Fibroblast of skin of right quadriceps (primary cell): Measurements from ENCODE around the gene TMEM123.
A peak's percentile ranks its signal among the peaks of the same experiment; 100 is the strongest.

Source experiments
- DNase-seq: peaks from one replicate; pipeline ENCODE4 v3.0.0-alpha.2; 2013

The TMEM123 gene

DNA sequence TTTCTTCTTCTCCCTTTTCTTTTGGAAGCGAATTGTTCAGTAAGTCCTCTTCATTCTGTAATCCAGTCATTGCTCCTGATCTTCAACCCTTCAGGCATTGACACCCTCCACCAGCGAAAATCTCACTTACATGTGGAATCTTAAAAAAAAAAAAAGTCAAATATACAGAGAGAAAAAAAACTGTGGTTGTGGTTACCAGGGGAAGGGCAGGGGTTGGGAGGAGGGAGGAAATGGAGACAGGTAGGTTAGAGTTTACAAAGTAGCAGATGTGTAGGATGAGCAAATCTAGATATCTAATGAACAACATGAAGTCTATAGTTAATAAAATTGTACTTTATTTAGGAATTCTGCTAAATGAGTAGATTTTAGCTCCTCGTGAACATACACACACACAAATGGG is 17.7 kb upstream of the TMEM123 start:
- DNase-seq: no peak

DNA sequence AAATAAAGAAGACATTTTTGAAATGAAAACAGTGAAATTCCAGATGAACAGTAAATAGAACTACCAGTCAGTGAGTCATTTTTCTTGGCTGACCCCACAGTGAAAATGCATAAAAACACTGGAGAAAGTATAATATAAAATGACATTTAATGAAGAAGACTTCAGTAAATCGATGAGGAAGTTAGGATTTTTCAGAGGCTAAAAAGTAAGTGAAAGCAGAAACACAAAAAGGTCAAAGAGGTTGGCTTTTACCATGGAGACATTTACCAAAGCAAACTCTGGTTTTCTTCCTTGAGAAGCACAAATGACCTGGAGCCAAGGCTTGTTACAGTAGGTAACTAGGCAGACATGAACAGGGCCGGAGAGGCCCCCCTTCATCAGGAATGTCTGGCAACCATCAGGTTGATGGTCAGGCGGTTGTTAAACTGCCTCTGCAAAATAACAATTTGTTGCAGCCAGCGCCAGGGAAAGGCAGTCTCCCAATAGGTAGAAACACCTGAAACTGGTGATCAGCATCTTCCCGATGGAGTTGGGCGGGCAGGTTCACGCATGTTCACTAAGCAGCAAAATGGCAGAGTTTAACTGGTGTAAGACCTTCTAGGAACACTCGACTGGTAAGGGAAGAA is 16.7 kb upstream of the TMEM123 start:
- peak; percentile 38 for DNase-seq

DNA sequence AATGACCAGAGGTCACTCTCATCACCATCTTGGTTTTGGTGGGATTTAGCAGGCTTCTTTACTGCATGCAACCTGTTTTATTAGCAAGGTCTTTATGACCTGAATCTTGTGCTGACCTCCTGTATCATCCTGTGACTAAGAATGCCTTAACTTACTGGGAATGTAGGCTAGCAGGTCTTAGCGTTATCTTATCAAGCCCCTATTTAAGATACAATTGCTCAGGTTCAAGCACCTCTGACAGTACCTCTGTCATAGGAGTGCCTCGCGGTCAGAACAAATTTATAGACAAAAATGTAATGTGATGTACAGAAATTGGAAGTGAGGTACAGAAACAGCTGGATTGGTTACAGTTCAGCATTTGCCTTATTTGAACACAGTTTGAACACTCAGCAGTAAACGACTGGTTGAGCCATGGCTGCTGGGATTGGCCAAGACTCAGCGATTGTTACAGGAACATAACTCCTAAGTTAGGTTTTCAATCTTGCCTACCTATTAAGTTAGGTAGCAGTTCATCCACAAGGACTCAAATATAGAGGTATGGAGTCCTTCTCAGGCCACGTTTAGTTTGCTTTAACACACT is 16.1 kb upstream of the TMEM123 start:
- DNase-seq: no peak

DNA sequence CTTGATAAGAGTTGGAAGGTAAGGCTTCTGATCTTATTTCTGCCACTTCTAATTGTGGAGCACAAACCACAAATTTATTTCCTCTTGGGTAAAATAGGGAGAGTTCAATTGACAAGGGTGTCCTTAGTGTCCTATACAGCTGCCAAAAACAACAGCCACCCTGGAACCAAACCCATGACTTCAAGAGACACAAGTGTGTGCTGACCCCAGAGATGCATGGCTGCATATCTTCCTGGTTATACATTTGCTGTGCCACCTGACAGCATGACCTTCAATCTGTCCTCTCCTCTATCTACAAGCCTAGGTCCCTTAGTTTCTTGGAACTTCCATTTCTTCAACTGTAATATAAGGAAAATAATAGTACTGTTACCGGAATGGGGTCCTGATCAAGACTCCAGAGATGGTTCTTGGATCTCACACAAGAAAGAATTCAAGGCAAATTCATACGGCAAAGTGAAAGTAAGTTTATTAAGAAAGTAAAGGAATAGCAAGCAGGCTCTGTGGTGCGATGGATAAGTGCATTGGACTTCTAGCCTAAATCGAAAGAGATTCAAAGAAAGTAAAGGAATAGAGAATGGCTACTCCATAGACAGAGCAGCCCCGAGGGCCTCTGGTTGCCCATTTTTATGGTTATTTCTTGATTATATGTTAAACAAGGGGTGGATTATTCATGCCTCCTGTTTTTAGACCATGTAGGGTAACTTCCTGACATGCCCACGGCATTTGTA is 15.5 kb upstream of the TMEM123 start:
- no peak for DNase-seq

DNA sequence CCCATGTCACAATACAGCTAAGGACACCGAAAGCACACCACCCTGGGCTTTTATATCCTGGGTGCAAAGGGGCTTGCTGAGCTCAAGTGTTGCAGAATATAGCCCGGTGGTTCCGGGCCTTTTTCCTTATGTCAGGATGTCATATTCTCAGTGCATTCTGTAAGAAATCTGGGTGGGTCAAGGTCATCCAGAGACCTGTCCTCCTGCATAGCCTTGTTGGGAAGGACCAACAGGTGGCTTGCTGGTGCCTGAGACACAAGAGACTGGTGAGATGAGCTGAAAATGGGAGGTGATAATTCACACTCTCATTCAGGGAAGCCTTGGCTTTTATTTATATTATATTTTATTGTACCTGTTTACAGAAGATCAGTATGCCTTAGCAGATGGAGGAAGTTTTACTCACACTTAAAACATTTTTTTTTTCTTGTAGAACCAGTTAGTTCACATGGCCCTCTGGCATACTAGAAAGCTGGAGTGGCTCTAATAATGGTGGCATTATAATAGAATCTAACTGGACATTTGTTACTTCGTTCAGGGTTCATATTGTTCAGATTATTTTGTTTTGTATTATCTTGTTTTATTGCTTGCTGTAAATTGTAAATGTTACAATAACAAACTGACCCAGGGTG is 14.6 kb upstream of the TMEM123 start:
- DNase-seq: no peak

DNA sequence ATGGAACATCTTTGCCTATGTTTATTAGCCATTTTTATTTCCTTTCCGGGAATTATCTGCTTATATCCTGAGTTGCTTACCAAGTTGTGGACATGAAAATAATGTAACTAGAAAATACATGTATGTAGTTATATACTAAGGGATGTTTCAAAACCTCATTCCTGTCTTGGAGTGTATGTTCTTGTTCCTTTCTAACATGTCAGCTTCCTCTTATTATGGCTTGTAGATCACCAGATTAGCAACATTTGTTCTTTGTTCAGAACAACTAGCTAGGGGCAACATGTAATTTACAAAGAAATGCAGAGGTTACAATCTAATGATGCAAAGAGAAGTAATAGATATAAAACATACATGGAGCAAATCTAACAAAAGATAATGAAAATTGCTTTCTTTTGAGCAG is 13.1 kb upstream of the TMEM123 start:
- no peak for DNase-seq

DNA sequence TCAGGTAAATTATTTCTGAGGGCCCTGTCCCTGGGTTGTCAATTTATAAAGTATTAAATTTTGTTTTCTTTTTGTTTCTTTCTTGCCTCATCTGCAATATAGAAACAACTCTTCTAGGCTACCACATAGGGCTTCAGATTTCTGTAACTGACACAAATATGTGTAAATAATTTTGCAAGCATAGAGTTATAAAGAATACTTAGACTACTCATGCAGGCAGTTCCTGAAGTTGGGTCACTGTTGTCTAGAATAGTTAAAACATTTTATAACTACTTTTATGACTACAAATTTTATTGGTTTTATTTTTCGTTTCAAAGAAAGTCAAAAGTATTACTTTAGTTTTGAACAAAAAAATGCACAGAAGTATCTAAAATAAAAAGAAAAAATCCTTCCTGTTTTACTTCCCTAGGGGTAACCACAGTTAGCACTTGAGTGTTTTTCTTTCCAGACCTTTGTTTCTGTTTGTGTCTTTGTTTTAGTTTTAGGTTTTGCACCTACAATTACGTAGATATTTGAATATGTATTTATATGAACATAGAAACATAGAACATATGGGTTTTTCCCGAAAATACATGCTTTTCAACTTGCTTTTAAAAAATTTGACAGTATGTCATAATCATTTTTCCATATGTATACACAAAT is 12.4 kb upstream of the TMEM123 start:
- DNase-seq: no peak

DNA sequence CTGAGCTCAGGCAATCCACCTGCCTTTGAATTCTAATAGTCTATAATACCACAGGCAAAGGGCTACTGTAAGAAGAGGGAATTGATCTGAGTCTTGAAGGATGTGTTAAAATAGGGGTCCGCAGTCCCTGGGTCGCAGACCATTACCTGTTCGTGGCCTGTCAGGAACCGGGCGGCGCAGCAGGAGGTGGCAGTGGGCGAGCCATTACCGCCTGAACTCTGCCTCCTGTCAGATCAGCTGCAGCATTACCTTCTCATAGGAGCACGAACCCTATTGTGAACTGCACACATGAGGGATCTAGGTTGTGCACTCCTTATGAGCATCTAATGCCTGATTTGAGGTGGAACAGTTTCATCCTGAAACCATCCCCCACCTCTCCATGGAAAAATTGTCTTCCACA is 11.5 kb upstream of the TMEM123 start:
- DNase-seq: no peak

DNA sequence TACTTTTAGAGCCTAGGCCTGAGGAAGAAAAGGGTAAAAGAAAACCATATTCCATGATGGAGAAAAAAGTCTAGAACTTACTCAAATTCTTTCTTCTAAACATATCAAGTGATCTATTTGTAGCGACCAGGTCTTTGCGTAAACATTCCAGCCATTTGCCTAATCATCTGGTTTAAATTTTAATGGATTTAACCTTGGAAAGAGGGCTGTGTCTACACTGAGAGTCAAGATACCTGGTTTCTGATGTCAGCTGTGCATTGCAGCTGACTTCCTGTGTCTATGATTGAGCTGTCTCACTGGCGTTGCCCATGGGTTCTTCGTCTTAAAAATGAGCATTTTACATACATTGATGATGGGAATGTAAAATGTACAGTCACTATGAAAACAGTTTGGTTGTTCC is 10.0 kb upstream of the TMEM123 start:
- DNase-seq: no peak

DNA sequence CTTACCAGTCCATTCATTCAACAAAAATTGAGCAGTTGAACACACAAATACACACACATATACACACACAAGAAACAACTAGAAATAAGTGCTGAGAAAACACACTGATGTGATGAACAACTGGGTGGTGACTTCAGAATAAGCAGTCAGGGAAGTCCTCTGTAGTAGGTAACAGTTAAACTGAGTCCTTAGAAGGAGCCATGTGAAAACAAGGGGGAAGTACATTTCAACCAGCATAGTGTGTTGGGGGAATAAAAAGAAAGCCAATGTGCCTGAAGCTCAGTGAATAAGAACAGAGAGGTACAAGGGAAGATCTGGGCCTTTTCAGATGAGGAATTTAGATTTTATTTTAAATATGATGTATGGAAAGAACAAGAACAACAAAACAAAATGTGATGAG is 6.8 kb upstream of the TMEM123 start:
- no peak for DNase-seq

DNA sequence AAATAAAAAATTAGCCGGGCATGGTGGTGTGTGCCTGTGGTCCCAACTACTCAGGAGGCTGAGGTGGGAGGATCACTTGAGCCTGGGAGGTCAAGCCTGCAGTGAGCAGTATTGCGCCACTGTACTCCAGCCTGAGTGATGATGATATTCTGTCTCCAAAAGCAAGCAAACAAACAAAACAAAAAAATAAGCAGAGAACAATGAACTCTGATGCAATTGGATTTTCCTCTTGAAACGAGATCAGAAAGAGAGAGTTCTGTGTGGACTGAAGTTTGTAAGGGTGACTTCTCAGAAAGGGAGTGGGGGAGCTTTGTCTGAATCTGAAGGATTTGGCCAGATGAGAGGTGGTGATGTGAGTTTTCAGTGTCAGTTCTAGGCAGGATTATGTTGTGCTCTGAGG is 6.0 kb upstream of the TMEM123 start:
- no peak for DNase-seq

DNA sequence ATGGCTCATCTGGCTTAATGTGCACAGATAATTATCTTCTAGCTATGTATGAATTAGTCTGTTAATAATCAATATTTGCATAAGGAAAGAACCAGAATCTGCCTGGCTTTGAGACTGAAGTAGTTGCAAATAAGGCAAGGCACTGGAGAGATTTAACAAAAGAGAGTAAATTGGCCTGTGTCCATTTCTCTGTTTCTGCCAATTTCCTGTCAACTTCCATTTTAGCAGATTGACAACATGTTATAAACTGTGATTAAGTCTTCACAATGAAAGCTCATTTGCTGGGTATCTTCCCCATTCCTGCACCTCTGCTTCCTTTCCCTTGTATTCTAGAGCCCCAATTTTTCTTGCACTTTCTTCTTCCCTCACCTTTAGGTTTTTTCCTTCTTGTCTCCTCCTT is 5.3 kb upstream of the TMEM123 start:
- DNase-seq: no peak

DNA sequence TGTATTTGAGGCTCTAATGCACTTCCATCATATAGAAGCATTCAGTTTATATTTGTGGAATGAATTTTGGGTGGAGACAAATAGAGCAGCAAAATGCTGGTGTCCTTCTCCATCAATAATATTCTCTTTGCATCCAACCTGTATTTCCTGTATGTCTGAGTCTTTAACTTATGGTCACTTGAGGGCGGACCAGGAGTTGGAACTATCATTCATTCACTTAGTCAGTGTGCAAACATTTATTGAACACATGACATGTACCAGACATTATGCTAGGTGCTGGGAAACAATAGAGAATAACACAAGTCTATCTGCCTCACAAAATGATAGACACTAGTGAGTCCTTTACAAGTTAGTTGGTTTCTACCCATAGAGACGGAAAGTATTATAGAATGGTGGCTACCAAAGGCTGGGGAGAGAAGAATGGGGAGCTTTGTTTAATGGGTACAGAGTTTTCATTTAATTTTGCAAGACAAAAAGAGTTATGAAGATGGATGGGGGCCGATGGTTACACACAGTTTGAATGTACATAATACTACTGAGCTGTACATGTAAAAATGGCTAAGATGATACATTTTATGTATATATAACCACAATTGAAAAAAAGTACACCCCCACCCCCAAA is 4.6 kb upstream of the TMEM123 start:
- no peak for DNase-seq

DNA sequence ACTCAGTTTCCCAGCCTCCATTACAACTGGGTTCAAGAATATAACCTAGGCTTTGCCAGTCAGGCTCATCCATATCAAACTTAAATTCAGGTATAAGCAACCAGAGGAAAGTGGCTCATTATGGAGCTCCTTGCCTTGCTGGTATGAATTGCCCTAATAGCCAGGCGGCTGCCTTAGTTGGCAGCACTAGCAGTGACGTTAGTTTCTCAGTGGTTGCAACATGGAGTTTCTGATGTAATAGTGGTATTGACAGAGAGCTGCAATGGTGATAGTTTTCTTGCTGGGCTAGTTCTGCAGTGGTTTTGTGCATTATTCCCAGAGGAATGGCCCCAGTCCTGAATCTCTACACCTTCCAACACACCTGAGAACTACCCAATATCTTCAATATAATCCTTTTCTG is 3.8 kb upstream of the TMEM123 start:
- no peak for DNase-seq

DNA sequence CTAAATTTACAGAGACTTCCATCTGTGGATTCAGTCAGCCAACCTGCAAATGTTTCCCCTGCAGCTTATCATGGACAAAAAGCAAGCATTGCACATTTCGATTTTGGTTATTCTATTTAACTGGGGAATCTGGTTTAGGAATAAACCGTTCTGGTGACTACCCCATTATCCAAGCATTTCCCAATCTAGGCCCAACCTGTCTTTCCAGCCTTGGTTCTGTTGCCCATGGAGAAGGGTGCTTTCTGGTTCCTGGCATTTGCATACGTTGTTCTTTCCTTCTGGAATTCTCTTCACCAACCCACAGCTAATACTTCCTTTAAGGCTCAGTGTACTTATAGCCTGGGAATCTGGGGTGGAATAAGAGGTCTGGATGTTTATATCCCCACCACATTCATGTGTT is 1.4 kb upstream of the TMEM123 start:
- no peak for DNase-seq

DNA sequence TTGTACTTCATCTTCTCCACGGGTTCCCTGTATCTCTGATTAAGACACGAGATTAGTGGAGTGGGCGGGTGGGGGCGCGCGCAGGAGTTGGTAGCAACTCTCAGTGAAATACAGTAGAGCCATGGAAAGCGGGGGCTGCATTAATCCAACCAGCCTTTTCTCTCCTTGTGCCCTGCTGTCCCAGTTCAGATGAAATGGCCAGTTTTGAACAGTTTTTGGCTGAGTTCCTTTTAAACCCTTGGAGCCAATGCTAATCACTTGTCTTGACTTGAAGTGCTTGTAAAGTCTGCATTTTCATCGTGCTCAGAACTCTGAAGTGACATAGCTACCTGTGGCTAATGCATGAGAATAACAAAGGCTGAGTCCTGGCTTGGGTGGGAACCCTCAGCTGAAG is 734 bp upstream of the TMEM123 start:
- DNase-seq: no peak

DNA sequence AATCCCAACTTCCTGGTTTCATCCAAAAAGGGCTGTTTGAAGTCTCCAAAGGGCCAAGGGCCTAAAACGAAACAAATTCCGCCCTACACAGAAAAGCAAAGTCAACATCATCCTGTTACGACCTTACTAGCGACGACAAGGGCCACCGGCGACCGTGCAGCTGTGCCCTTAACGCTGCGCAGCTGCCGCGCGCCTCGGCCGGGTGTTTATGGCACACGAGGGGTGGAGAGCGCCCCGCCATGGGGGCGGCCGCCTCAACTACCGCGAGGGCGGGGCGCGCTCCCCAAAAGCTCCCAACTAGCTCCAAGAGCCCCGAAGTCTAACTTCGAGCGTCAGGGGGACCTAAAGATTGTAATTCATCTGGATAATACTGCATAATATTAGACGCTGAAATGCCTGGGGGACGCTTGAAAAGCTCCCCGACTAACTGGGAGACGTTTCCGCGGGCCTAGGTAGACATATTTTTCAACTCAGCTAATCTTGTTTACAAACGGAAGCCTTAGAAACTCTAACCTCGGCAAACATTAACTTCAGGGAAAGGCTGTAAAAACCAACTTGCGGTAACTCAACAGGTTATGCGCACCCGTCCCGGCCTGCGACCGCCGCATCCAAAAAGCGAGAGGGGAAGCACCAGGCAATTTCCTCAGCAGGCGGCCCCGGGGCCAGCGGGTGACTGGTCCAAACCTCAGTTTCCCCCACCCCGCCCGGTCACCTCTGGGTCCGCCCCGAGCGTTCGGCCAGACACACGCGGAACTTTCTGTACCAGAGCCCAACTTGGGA is 694 bp downstream of the TMEM123 start:
- DNase-seq: peak; percentile 34

DNA sequence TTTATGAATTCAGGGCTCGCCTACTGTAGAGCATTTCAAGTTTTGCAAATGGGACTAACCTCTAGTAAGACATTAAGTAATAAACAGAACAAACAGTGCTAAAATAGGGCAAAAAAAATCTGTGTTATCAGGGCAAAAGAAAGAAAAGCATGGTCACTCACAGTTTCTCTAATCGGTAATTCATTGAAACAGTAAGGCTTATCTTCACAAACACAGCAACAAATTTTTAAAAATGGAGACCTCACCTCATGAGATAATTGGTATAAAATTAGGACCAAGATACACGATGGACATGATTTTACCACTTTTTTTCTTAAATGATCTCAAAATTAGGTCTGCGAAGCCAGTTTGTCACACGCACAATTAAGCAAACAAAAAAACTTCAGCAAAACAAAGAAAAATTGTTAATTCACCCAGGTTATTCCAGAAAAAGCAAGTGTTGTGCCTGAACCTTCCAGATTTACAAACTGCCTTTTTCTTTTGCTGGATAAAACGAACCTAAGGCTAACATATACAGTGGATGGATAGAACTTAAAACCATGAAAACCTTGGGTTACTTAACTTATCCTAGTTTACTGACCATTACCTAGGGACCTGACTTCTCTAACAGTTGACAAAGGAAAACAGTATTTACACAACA is 1.4 kb downstream of the TMEM123 start:
- DNase-seq: no peak

DNA sequence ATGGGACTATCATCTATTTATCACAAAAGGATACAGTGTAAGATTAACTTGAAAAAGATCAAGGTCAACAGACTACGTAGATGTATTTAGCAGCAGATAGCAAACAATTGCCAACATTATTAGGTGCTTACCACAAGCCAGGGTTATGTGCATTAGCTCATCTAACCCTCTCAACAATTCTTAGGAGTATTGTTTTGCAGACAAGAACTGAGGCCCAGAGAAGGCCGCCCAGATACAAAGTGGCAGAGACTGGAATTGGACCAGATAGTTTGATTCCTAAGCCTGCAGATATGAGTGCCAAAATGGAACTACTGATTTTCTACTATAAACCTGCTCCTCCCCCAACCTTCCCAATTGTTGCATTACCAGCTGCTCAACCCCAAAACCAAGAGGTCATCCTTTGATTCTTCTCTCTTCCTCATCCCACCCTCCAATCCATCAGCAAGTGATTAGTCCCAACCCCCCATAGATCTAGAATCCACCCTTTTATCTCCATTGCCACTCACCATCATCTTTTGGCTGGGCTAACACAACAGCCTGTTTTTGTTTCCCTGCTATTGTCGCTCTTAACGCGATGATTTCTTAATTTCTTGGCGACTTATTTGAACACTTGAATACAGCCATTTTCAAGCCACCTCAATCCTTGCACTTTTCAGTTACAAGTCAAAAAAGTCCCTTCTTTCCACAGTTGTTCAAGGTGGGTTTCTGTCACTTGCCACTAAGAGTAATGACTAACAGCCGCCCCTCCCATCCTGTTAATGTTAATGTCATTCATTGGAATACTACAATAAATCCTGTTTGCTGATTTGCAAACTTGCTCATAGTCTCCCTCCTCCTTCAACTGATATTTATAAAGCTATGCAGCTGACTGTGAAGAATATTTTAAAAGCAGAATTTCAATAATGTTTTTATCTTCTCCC is 2.7 kb downstream of the TMEM123 start:
- DNase-seq: no peak

DNA sequence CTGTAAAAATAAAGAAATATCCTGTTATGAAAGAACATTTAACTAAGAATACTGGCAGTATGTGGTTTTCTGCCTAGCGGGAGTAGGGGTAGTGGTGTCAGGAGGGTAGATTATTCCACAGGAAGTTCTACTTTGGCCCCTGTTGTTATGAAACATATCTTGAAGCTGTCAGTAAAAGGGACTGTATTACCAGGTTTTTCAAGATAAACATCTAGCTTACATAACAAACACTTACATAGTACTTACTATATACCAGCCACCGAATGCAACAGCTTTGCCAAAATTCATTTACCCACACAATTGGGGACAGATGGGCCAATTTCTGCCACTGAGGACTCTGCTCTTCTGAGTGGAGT is 3.7 kb downstream of the TMEM123 start:
- DNase-seq: no peak
